ENCODE data around the gene TSPAN18. TPM values are rescaled to one million over a fixed set of nuclear protein-coding genes. Genes with fewer than 3 reads are reported as not detected.
A peak's percentile ranks its signal among the peaks of the same experiment; 100 is the strongest.

TSPAN18 gene
- total RNA-seq, 1 donor from 2014 or later: 31.7 TPM

DNA sequence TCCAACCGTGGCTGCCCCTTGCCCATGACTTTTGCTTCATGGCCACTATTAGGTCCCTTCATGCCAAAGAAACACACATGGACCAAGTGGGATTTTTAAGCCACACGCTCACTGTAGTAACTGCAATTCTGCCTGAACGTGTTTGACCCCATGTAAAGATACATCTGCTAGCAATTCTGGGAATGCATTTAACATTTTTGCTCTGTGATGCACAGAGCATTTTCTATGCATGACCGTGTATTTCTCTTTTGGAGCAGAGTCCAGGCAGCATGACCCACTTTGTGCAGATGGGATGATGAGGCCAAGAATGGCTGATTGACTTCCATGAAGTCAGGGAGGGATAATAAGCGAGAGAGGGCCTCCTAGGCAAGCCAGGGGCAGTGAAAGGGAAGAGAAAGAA lies 115.5 kb downstream of the TSPAN18 start:
- Histone ChIP-seq H3K4me2 (ENCODE audit: low read length) (peak overlapping the region; percentile 60), H3K9me3 (ENCODE audit: insufficient read depth, low read depth, low read length) (no peaks in the 10 kb centered on the region), H3K36me3 (ENCODE audit: insufficient read depth, low read length) (no peaks in the 10 kb centered on the region), H2AFZ (ENCODE audit: low read depth, low read length) (no peak overlapping the region), H3K27ac (ENCODE audit: low read depth, low read length) (peak overlapping the region; percentile 46), H3K9ac (ENCODE audit: low read length) (peak overlapping the region; percentile 36), H4K20me1 (ENCODE audit: insufficient read depth, low read length) (no peaks in the 10 kb centered on the region), H3K27me3 (ENCODE audit: insufficient read depth, low read length) (no peaks in the 10 kb centered on the region), H3K79me2 (ENCODE audit: insufficient read depth, low read length) (no peaks in the 10 kb centered on the region), H3K4me3 (ENCODE audit: insufficient read depth, low read depth, low read length) (no peak overlapping the region), H3K4me1 (ENCODE audit: insufficient read depth, low read length) (peaks cover 11% of the 10 kb centered on the region)
- H3K27me3 Mint-ChIP-seq (ENCODE audit: low read depth, unreplicated experiment): peaks cover 36% of the 10 kb centered on the region
- H3K4me1 Mint-ChIP-seq (ENCODE audit: low read depth, unreplicated experiment): peaks cover 14% of the 10 kb centered on the region
- peak overlapping the region; percentile 51 for H3K27ac Mint-ChIP-seq (ENCODE audit: unreplicated experiment)
- TF ChIP-seq EZH2 (IDR thresholded peaks at IDR 0.05; ENCODE audit: insufficient read depth, low read length): no peak
- TF ChIP-seq, protein P1, sequence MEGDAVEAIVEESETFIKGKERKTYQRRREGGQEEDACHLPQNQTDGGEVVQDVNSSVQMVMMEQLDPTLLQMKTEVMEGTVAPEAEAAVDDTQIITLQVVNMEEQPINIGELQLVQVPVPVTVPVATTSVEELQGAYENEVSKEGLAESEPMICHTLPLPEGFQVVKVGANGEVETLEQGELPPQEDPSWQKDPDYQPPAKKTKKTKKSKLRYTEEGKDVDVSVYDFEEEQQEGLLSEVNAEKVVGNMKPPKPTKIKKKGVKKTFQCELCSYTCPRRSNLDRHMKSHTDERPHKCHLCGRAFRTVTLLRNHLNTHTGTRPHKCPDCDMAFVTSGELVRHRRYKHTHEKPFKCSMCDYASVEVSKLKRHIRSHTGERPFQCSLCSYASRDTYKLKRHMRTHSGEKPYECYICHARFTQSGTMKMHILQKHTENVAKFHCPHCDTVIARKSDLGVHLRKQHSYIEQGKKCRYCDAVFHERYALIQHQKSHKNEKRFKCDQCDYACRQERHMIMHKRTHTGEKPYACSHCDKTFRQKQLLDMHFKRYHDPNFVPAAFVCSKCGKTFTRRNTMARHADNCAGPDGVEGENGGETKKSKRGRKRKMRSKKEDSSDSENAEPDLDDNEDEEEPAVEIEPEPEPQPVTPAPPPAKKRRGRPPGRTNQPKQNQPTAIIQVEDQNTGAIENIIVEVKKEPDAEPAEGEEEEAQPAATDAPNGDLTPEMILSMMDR (IDR thresholded peaks at IDR 0.05; ENCODE audit: insufficient read depth, low read depth, low read length): no peak
- H3K4me3 Mint-ChIP-seq (ENCODE audit: unreplicated experiment): no peak overlapping the region
- peak; percentile 95 for DNase-seq (ENCODE audit: low read depth)
- H3K9me3 Mint-ChIP-seq (ENCODE audit: unreplicated experiment): peaks cover 20% of the 10 kb centered on the region
- peak; percentile 97 for FAIRE-seq
- H3K36me3 Mint-ChIP-seq (ENCODE audit: low read depth, unreplicated experiment): peaks cover 20% of the 10 kb centered on the region

DNA sequence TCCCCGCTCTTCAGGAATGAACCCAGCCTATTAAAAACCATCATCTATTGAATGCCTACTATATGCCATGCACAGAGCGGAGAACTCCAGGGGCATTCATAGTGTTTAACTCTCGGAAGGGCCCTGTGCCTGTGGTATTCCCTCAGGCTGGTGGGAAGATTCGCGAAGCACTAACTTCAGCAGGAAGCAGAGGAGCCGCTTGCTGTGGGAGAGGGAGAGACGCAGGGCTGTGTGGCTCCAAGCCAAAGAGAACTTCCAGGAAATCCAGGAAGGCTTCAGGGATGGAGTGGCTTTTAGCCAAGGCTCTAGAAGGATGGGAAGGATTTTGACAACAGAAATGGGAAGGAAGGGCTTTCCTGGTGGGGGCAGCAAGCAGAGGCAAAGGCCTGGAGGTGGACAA lies 120.1 kb downstream of the TSPAN18 start:
- Mint-ChIP-seq H3K4me1 (ENCODE audit: low read depth, unreplicated experiment) (peaks cover 10% of the 10 kb centered on the region), H3K9me3 (ENCODE audit: unreplicated experiment) (peaks cover 12% of the 10 kb centered on the region), H3K36me3 (ENCODE audit: low read depth, unreplicated experiment) (peaks cover 25% of the 10 kb centered on the region), H3K27me3 (ENCODE audit: low read depth, unreplicated experiment) (peaks cover 35% of the 10 kb centered on the region), H3K4me3 (ENCODE audit: unreplicated experiment) (no peak overlapping the region), H3K27ac (ENCODE audit: unreplicated experiment) (no peak overlapping the region)
- H3K4me2 ChIP-seq (ENCODE audit: low read length): no peak overlapping the region
- no peaks in the 10 kb centered on the region for H3K36me3 ChIP-seq (ENCODE audit: insufficient read depth, low read length)
- H3K4me3 ChIP-seq (ENCODE audit: insufficient read depth, low read depth, low read length): no peak overlapping the region
- no peaks in the 10 kb centered on the region for H3K9me3 ChIP-seq (ENCODE audit: insufficient read depth, low read depth, low read length)
- DNase-seq (ENCODE audit: low read depth): no peak
- H2AFZ ChIP-seq (ENCODE audit: low read depth, low read length): no peak overlapping the region
- no peak overlapping the region for H3K9ac ChIP-seq (ENCODE audit: low read length)
- no peaks in the 10 kb centered on the region for H4K20me1 ChIP-seq (ENCODE audit: insufficient read depth, low read length)
- peaks cover 18% of the 10 kb centered on the region for H3K27me3 ChIP-seq (ENCODE audit: insufficient read depth, low read length)
- no peak overlapping the region for H3K27ac ChIP-seq (ENCODE audit: low read depth, low read length)
- FAIRE-seq: no peak
- no peaks in the 10 kb centered on the region for H3K79me2 ChIP-seq (ENCODE audit: insufficient read depth, low read length)
- TF ChIP-seq, protein P1 (IDR thresholded peaks at IDR 0.05; ENCODE audit: insufficient read depth, low read depth, low read length): no peak
- TF ChIP-seq EZH2 (IDR thresholded peaks at IDR 0.05; ENCODE audit: insufficient read depth, low read length): no peak
- H3K4me1 ChIP-seq (ENCODE audit: insufficient read depth, low read length): peaks cover 7% of the 10 kb centered on the region

DNA sequence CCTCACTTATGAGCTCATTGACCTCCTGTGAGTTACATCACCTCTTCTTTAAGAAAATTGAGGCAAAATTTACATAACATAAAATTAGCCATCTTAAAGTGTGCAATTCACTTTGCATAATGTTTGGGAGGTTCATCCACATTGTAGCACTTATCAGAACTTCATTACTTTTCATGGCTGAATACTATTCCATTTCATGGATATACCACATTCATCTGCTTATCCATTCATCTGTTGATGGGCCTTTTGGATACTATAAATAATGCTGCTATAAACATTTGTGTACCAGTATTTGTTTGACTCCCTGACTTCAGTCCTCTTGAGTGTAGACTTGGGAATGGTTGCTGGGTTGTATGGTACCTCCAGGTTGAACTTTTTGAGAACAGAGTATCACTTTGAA lies 120.6 kb downstream of the TSPAN18 start:
- peaks cover 9% of the 10 kb centered on the region for H3K4me1 Mint-ChIP-seq (ENCODE audit: low read depth, unreplicated experiment)
- no peak for TF ChIP-seq EZH2 (IDR thresholded peaks at IDR 0.05; ENCODE audit: insufficient read depth, low read length)
- TF ChIP-seq, protein P1 (IDR thresholded peaks at IDR 0.05; ENCODE audit: insufficient read depth, low read depth, low read length): no peak
- H3K27ac Mint-ChIP-seq (ENCODE audit: unreplicated experiment): no peak overlapping the region
- DNase-seq (ENCODE audit: low read depth) (no peak), FAIRE-seq (no peak)
- no peak overlapping the region for H3K4me3 Mint-ChIP-seq (ENCODE audit: unreplicated experiment)
- no peaks in the 10 kb centered on the region for H4K20me1 ChIP-seq (ENCODE audit: insufficient read depth, low read length)
- H3K36me3 Mint-ChIP-seq (ENCODE audit: low read depth, unreplicated experiment): peaks cover 25% of the 10 kb centered on the region
- peaks cover 12% of the 10 kb centered on the region for H3K9me3 Mint-ChIP-seq (ENCODE audit: unreplicated experiment)
- H3K4me2 ChIP-seq (ENCODE audit: low read length): no peak overlapping the region
- no peak overlapping the region for H3K4me3 ChIP-seq (ENCODE audit: insufficient read depth, low read depth, low read length)
- H3K4me1 ChIP-seq (ENCODE audit: insufficient read depth, low read length): peaks cover 3% of the 10 kb centered on the region
- no peaks in the 10 kb centered on the region for H3K9me3 ChIP-seq (ENCODE audit: insufficient read depth, low read depth, low read length)
- peaks cover 36% of the 10 kb centered on the region for H3K27me3 Mint-ChIP-seq (ENCODE audit: low read depth, unreplicated experiment)
- H3K9ac ChIP-seq (ENCODE audit: low read length): no peak overlapping the region
- H3K36me3 ChIP-seq (ENCODE audit: insufficient read depth, low read length): no peaks in the 10 kb centered on the region
- peaks cover 21% of the 10 kb centered on the region for H3K27me3 ChIP-seq (ENCODE audit: insufficient read depth, low read length)
- no peak overlapping the region for H2AFZ ChIP-seq (ENCODE audit: low read depth, low read length)
- H3K27ac ChIP-seq (ENCODE audit: low read depth, low read length): no peak overlapping the region
- no peaks in the 10 kb centered on the region for H3K79me2 ChIP-seq (ENCODE audit: insufficient read depth, low read length)
